RPMI8226 (cell line): ENCODE measurements around the gene DPP6.
"Not testable (repeated sequence)": the region's sequence is repeated elsewhere in the genome, so short reads cannot be mapped to it uniquely, and the experiment has no call there.

Experiments
- DNase-seq: peaks from one replicate; pipeline ENCODE4 v3.0.0-alpha.2; 2015

The DPP6 gene

GRCh38 chr7:154155928-154156327 is 103.7 kb downstream of the DPP6 start:
- not testable (repeated sequence) for DNase-seq

DNA sequence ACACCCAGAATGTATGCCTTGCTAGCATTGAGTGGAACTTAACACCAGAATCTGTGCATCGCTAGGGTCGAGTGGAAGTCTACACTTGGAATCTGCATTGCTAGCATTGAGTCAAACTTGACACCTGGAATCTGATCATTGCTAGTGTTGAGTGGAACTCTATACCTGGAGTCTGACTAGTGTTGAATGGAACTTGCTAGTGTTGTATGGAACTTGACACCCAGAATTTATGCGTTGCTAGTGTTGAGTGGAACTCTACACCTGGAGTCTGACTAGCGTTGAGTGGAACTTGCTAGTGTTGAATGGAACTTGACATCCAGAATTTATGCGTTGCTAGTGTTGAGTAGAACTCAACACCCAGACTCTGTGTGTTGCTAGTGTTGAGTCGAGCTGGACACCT is 110.7 kb downstream of the DPP6 start:
- not testable (repeated sequence) for DNase-seq

DNA sequence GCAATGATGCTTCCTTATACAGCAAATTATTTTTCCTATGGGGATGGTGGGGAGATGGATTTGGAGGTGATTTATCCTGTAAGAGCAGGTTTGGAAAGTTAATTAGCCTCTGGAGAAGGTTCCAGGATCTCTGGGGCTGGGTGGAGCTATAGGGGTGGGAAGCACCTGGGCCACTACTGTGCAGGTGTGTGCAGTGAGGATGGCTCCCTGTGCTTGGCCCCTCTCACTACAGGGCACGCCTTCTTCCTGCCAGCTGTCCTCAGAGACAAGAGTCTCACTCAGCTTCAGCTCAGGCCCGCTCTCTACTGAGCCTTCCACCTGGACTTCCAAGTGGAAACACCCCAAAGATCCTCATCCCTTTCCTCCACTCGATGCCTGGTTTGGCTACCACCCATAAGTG is 111.4 kb downstream of the DPP6 start:
- DNase-seq, result not testable (repeated sequence)

DNA sequence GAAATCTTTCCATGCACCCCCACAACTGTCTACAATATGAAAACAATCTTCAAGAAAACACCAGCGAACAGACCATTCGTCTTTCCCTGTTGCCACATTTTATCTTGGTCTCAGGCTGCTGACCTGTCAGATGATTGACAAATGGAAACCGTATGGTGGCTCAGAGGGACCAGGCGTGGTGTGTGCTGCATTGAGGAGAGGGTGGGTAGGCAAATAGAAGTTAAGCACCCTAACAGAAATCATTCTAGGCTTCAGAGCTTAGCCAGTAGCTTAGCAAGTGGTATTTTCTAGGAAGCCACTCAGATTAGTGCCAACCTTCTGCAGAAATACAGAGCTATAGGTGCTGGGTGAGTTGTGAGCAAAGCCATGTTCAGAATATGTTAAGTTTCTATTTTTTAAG is 114.9 kb downstream of the DPP6 start:
- DNase-seq, result no peak

GRCh38 chr7:154167807-154168206 is 115.6 kb downstream of the DPP6 start:
- DNase-seq, result peak; percentile 52

GRCh38 chr7:154171422-154171821 is 119.2 kb downstream of the DPP6 start:
- peak; percentile 61 for DNase-seq

GRCh38 chr7:154172236-154172635 is 120.0 kb downstream of the DPP6 start:
- DNase-seq, result no peak

- no peak for DNase-seq
These were observed 125.4 kb downstream of the DPP6 start for GRCh38 chr7:154177584-154177983.

DNA sequence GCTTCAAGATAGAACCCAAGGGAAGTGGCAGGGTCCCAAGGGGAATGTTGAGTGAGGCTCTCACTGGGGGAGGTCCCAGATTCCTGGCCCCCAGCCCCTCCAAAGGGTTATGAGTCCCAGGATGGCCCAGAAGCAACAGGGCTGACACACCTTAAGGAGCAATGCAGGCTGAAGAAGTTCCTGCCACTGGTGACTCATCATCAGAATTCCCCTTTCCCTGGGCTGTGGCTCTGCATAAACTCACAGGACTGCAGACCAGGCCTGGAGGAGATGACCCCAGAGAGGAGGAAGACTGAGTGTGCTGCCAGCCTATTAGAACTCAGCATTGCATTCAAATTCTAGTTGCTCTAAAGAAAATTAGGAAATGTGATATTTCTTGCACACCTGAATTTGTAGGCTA is 126.7 kb downstream of the DPP6 start:
- DNase-seq, result no peak

GRCh38 chr7:154183482-154183881 is 131.3 kb downstream of the DPP6 start:
- no peak for DNase-seq

DNA sequence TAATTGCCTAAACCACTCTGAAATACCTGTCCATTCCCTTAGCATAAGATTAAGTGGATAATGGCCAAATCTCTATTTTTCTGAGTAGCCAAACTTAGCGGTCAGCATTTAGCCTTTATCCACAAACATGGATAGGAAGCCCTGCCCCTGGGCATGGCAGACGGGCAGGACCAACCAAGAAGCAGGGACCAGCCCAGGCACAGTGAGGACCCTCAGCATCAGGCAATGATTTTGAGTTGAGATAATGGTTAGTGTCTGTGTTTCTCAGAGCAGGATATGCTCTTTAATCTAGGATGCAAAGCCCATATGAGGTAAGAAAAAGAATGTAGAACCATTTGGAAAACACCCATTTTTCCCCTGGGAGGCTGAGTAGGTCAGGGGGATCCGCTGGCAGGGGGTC is 131.7 kb downstream of the DPP6 start:
- no peak for DNase-seq

DNA sequence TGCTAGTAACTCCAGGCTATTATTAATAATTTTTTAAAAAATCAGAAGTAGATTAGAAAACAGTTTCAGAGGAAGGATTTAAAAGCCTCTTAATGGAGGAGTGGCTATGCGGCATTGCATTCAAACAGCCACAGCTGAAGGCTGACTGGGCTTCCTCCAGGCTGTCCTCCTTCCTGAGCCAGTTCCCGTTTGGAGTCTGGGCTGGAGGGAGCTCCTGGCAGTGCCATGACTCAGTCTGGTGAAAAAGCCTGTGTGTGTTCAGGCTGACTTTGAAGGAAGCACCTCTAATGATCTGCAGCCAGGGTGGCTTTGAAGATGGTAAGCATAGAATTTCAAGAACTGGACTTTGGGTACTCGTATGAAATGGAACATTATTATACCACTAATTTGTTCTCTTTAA is 134.6 kb downstream of the DPP6 start:
- no peak for DNase-seq

DNA sequence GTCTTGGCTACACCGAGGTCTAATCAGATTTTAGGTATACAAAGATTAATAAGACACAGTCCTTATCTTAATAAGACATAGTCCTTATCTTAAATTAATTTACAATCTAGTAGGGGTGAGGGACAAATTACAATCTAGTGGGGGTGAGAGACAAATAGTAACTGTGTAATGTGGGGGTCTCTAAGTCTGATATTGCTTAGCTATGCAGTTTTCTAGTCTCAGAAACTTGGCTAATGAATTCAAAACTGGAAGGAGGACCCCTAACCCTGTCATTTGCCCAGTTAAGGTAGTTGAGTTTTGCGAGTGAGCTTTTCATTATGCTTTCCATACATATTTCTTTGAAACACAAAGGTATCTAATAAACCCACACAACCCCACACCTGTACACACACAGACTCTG is 136.1 kb downstream of the DPP6 start:
- DNase-seq, result no peak

GRCh38 chr7:154195266-154195665 is 143.1 kb downstream of the DPP6 start:
- DNase-seq, result no peak

DNA sequence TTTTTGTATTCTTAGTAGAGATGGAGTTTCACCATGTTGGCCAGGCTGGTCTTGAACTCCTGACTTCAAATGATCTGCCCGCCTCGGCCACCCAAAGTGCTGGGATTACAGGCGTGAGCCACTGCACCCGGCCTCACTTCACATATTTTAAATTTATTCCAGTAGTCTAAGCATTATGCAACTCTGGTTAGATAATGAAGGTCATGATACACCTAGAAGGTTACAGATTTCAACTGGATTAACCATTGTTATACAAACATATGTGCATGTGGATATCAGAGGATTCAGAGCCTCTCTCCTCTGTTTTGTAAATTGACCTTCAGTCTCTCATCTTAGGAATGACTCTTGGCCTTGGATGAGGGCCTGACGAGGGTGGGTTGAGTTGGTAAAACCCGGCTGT is 146.3 kb downstream of the DPP6 start:
- no peak for DNase-seq

DNA sequence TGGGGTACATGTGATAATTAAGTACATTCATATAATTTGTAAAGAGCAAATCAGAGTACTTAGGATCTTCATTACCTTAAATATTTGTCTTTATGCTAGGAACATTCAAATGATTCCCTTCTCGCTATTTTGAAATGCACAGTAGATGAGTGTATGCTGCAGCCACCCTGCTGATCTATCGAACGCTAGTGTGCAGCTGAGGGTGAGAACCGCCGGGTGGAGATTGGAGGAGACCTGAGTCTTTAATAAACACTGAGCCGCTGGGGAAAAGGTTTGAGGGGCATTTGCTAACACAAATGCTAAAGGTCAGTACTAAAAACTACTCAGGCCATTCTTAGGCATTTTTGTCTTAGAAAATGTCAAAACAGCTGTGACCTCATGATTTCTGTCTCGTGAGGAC is 148.0 kb downstream of the DPP6 start:
- DNase-seq, result no peak

- no peak for DNase-seq
These were observed 149.8 kb downstream of the DPP6 start for GRCh38 chr7:154202002-154202401.

GRCh38 chr7:154204046-154204445 is 151.8 kb downstream of the DPP6 start:
- no peak for DNase-seq

- DNase-seq, result no peak
These were observed 160.7 kb downstream of the DPP6 start for GRCh38 chr7:154212861-154213260.

DNA sequence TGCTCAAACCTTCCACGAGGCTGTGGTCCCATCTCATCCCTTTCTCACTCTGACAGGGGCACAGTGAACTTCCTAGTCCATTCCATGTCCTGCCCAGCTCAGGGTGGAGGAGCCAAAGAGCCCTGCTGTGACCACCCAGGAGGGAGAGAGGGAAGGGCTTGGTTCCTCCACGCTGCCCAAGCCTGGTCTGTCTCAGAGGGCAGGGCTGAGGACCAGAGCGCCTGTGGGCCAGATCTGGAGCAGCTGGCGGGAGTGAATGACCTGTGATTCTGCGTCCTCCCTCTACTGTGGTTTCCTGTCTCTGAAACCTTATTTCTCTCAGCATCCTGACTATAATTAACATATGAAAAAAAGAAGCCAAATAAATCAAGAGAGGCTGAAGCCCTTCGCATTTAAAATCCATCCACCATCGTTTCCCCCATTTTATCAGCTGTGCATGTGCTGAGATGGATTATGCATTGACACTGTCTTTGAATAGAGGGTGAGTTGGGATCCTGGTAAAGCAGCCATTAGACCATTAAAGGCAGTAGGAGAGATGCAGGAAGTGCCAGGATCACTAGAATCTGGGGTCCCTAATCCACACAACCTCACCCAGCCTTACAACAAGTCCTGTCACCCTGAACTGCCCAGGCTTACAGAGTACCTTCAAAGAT is 165.6 kb downstream of the DPP6 start:
- no peak for DNase-seq

GRCh38 chr7:154231732-154232131 is 179.5 kb downstream of the DPP6 start:
- peak; percentile 61 for DNase-seq

DNA sequence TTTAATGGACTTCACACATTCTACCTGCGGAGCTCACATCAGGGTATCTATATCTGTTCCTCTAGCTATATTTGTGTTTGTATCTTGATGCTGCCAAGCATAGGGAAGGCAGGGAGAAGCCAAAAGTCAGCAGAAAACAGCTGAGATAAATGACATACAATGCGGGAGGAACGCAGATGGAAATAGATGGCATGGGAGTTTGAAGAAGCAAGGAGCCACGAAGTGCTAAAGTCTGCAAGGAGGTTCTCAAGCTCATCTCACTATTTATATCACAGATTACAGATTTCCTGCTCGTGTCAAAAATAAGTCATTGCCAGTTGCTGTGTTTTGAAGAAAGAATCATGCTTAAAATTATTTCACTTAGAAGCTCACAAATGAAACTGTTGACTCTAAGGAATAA is 180.5 kb downstream of the DPP6 start:
- DNase-seq, result no peak

GRCh38 chr7:154241988-154242387 is 189.8 kb downstream of the DPP6 start:
- no peak for DNase-seq

DNA sequence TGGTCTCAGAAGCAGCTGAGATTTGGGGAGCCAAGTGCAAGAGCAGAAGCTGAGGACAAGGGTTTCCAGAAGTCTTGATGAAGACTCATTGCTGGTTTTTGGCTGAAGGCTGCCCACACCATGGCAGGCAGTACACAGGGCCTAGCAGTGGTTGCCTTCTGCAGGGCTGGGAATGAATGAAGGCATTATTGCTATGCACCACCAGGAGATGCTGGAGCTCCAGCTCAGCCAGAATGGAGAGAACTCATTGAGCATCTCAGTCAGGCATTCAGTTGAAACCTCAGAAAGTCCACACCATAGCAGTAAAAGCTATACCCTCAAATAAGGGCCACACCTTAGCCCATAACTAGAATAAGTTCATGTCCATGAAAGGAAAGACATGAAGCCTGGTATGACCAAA is 190.5 kb downstream of the DPP6 start:
- DNase-seq, result no peak

DNA sequence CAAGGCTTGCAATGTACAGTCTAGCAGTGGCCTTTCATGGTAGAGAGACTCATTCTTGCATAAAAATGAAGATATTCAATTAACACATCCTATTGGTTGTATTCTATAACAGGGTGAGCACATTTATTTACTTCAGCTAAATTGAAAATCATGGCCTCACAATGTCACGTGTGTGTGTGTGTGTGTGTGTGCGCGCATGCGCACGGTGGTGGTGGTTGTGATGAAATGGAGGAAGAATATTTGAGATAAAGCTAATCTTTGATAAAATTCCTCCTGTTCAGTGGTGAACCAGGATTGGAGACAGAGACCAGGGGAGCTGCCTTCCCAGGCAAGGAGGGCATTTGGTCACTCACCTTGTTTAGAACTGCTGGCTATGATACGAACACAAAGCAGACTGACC is 199.8 kb downstream of the DPP6 start:
- DNase-seq, result no peak

GRCh38 chr7:154253810-154254209 is 201.6 kb downstream of the DPP6 start:
- DNase-seq, result no peak
